ENCODE measurements around the gene ACAD10.

The ACAD10 gene

DNA sequence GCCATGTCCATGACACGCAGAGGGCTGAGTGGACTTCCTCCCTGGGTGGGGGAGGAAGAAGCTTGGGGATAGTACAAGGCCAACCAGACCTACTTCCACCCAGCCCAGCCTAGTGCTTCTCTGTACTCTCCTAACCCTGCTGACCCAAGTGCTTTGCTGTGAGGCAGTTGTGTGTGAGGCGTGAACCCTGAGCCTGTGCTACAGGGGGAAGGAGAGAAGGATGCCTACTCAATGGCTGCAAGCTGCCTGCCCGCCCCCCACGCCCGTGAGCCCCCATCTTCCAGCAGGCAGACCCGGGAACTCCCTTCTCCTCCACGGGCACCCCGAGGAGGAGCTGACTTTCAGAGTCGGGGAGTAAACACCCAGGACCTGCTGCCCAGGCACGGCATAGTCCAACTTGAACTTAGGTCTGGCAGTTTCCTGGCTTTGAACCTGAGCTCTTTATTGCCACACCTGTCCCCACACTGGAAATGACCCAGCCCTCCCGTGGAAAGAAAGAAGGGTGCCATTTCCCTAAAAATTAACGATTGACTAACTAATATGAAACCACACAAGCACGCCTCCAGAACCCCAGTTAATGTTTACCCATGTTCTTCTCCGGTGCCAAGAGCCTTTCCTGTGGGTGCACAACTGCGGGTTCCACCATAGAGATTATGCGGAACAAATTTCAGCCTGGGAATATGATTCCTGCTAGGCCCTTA lies 91.6 kb downstream of the ACAD10 start:
- no peaks in the 10 kb centered on the region for H3K9me3 ChIP-seq (ENCODE audit: control insufficient read depth, insufficient read depth, low read length)
- peaks cover 3% of the 10 kb centered on the region; the same call in 1 of the 2 replicates for H3K4me1 ChIP-seq (ENCODE audit: control insufficient read depth, insufficient read depth, low read length)
- H3K27ac ChIP-seq (ENCODE audit: low read depth, low read length): no peak overlapping the region
- no peaks in the 10 kb centered on the region for H3K27me3 ChIP-seq (ENCODE audit: control insufficient read depth, insufficient read depth, low read length)
- no peak overlapping the region for H3K4me3 ChIP-seq (ENCODE audit: low read depth, low read length)
- H3K36me3 ChIP-seq (ENCODE audit: control insufficient read depth, insufficient read depth, low read length): peaks cover 10% of the 10 kb centered on the region
- no peak overlapping the region for H3K9ac ChIP-seq (ENCODE audit: low read depth, low read length)

DNA sequence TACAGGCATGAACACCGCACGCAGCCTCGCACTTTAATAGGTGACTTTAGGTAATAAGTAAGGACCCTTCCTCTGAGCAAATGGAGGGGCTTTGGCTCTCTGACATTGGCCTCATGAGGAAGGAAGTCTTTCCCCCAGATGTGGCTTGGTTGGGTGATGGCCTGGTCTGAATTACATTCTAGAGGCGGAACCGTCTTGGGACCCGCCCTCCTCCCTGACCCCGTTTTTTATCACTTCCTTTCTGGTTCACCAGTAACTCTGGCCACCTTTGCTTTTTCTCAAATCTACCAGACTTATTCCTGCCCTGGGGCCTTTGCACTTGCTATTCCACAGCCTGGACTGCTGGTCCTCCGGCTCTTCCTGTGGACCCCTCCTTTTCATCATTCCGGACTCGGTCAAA lies 94.3 kb downstream of the ACAD10 start:
- no peak overlapping the region for H3K27ac ChIP-seq (ENCODE audit: low read depth, low read length)
- H3K4me3 ChIP-seq (ENCODE audit: low read depth, low read length): no peak overlapping the region

DNA sequence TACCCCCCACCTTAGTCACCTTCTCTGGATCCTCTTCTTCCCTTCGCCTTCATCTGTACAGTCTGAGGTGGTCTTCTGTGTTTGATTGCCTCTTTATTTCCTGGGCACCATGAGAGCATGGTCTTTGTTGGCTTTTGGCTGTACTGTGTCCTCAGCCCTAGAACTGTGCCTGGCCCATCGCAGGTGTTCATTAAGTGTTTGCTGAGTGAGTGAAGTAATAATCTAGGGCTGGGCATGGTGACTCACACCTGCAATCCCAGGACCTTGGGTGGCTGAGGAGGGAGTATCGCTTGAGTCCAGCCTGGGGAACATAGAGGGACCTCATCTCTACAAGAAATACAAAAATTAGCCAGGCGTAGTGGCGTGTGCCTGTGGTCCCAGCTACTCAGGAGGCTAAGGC lies 94.8 kb downstream of the ACAD10 start:
- H3K9me3 ChIP-seq (ENCODE audit: control insufficient read depth, insufficient read depth, low read length): no peaks in the 10 kb centered on the region
- H3K4me1 ChIP-seq (ENCODE audit: control insufficient read depth, insufficient read depth, low read length): no peaks in the 10 kb centered on the region
- no peaks in the 10 kb centered on the region for H3K27me3 ChIP-seq (ENCODE audit: control insufficient read depth, insufficient read depth, low read length)
- H3K9ac ChIP-seq (ENCODE audit: low read depth, low read length): no peak overlapping the region
- H3K27ac ChIP-seq (ENCODE audit: low read depth, low read length): no peak overlapping the region
- H3K36me3 ChIP-seq (ENCODE audit: control insufficient read depth, insufficient read depth, low read length): peaks cover 34% of the 10 kb centered on the region
- H3K4me3 ChIP-seq (ENCODE audit: low read depth, low read length): no peak overlapping the region

More for the DNA sequence above, 94.3 kb downstream of the ACAD10 start:
- Histone ChIP-seq H3K27me3 (ENCODE audit: control insufficient read depth, insufficient read depth, low read length) (no peaks in the 10 kb centered on the region), H3K36me3 (ENCODE audit: control insufficient read depth, insufficient read depth, low read length) (peaks cover 30% of the 10 kb centered on the region), H3K9me3 (ENCODE audit: control insufficient read depth, insufficient read depth, low read length) (no peaks in the 10 kb centered on the region), H3K9ac (ENCODE audit: low read depth, low read length) (no peak overlapping the region), H3K4me1 (ENCODE audit: control insufficient read depth, insufficient read depth, low read length) (no peaks in the 10 kb centered on the region; the same call in 1 of the 2 replicates)

DNA sequence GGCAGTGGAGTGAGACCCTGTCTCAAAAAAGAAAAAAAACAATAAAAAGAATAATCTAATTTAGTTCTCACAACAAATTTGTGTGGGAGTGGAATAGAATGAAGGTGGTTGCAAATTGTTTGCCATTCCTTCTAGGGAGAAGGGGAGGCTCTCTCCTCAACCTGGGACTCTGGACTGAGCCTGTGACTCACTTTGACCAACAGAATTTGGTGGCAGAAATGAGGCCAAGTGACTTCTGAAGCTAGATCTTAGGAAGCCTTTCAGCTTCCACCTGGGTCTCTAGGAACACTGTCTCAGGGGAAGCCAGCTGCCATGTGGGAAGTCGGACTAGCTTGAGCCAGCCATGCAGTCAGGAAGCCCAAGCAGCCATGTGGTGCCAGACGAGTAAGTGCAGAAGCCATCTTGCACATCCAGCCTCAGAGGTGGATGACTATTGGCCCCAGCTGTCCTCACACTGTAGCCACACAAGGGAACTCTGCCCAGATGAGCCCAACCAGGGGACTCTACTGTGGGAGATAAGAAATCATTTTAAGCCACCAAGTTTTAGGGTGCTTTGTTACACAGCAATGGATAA lies 95.3 kb downstream of the ACAD10 start:
- Histone ChIP-seq H3K9ac (ENCODE audit: low read depth, low read length) (no peak overlapping the region), H3K36me3 (ENCODE audit: control insufficient read depth, insufficient read depth, low read length) (peaks cover 37% of the 10 kb centered on the region), H3K27ac (ENCODE audit: low read depth, low read length) (no peak overlapping the region), H3K27me3 (ENCODE audit: control insufficient read depth, insufficient read depth, low read length) (no peaks in the 10 kb centered on the region), H3K4me1 (ENCODE audit: control insufficient read depth, insufficient read depth, low read length) (no peaks in the 10 kb centered on the region), H3K4me3 (ENCODE audit: low read depth, low read length) (no peak overlapping the region), H3K9me3 (ENCODE audit: control insufficient read depth, insufficient read depth, low read length) (no peaks in the 10 kb centered on the region)

DNA sequence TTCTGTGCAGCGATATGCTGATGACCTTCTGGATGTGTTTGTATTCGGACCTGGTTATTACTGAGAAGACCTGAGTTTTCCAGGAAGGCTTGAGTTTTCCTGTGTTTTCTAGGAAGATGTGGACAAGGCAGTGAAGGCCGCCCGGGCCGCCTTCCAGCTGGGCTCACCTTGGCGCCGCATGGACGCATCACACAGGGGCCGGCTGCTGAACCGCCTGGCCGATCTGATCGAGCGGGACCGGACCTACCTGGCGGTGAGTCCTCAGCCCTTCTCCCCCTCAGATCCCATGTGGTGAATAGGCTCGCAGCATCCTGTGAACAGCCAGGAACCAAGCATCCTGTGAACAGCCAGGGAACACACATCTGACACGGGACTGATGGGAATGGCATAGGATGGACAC lies 97.2 kb downstream of the ACAD10 start:
- H3K9ac ChIP-seq (ENCODE audit: low read depth, low read length): no peak overlapping the region
- no peak overlapping the region for H3K4me3 ChIP-seq (ENCODE audit: low read depth, low read length)
- no peak overlapping the region for H3K27ac ChIP-seq (ENCODE audit: low read depth, low read length)
- H3K27me3 ChIP-seq (ENCODE audit: control insufficient read depth, insufficient read depth, low read length): no peaks in the 10 kb centered on the region
- H3K36me3 ChIP-seq (ENCODE audit: control insufficient read depth, insufficient read depth, low read length): peaks cover 40% of the 10 kb centered on the region
- H3K9me3 ChIP-seq (ENCODE audit: control insufficient read depth, insufficient read depth, low read length): no peaks in the 10 kb centered on the region
- no peaks in the 10 kb centered on the region for H3K4me1 ChIP-seq (ENCODE audit: control insufficient read depth, insufficient read depth, low read length)

DNA sequence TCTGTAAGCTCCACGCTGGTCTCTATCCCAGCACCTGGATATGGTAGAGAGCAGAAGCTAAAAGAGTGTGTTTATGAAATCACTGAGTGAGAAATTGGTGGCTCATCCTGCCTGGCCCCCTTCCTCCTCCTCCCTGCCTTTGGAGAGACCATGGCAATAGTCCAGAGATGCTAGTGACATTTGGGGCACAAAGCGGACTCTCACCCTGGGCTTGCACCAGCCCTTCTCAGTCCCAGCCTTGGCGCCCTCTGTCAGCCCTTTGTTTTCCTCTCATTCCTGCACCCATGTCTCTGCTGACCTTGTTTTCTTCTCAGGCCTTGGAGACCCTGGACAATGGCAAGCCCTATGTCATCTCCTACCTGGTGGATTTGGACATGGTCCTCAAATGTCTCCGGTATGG lies 99.1 kb downstream of the ACAD10 start:
- peaks cover 45% of the 10 kb centered on the region for H3K36me3 ChIP-seq (ENCODE audit: control insufficient read depth, insufficient read depth, low read length)

DNA sequence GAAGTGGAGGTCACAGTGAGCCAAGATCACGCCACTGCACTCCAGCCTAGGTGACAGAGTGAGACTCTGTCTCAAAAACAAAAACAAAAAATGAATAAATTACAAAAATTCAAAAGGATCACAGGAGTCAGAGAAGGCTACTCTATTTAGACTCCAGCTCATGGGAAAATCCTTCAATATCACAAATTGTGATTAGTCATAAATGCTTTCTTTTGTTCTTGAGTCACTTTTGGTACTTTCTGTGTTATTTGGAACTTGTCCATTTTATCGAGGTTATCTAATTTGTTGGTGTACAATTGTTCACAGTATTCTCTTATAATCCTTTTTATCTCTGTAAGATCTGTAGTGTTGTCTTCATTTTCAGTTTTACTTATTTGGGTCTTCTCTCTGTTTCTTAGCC lies 99.8 kb downstream of the ACAD10 start:
- Histone ChIP-seq H3K36me3 (ENCODE audit: control insufficient read depth, insufficient read depth, low read length) (peaks cover 52% of the 10 kb centered on the region), H3K27me3 (ENCODE audit: control insufficient read depth, insufficient read depth, low read length) (no peaks in the 10 kb centered on the region), H3K9ac (ENCODE audit: low read depth, low read length) (no peak overlapping the region), H3K27ac (ENCODE audit: low read depth, low read length) (no peak overlapping the region), H3K4me1 (ENCODE audit: control insufficient read depth, insufficient read depth, low read length) (no peaks in the 10 kb centered on the region), H3K9me3 (ENCODE audit: control insufficient read depth, insufficient read depth, low read length) (no peaks in the 10 kb centered on the region), H3K4me3 (ENCODE audit: low read depth, low read length) (no peak overlapping the region)

More for the DNA sequence above, 99.1 kb downstream of the ACAD10 start:
- Histone ChIP-seq H3K27ac (ENCODE audit: low read depth, low read length) (no peak overlapping the region), H3K27me3 (ENCODE audit: control insufficient read depth, insufficient read depth, low read length) (no peaks in the 10 kb centered on the region), H3K9ac (ENCODE audit: low read depth, low read length) (no peak overlapping the region), H3K4me3 (ENCODE audit: low read depth, low read length) (no peak overlapping the region), H3K4me1 (ENCODE audit: control insufficient read depth, insufficient read depth, low read length) (no peaks in the 10 kb centered on the region), H3K9me3 (ENCODE audit: control insufficient read depth, insufficient read depth, low read length) (no peaks in the 10 kb centered on the region)

DNA sequence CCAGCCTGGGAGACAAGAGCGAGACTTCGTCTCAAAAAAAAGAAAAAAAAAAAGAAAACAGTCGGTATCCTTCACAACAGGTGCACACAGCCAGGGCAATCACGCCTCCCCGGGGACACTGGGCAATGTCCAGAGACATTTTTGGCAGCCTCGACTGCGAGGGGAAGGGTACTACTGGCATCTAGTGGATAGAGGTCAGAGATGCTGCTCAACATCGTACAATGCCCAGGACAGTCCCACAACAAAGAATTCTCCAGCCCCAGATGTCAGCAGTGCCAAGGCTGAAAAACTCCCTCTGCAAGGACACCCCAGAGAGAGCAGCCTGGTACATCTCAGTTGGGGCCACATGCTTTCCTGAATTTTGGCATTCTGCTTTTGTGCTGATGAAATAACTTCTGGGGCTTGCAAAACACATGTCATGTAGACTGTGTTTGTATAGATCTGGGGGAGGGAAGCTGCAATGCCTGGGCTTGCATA lies 102.4 kb downstream of the ACAD10 start:
- H3K4me1 ChIP-seq (ENCODE audit: control insufficient read depth, insufficient read depth, low read length): no peaks in the 10 kb centered on the region
- H3K9ac ChIP-seq (ENCODE audit: low read depth, low read length): no peak overlapping the region
- H3K9me3 ChIP-seq (ENCODE audit: control insufficient read depth, insufficient read depth, low read length): no peaks in the 10 kb centered on the region
- no peak overlapping the region for H3K4me3 ChIP-seq (ENCODE audit: low read depth, low read length)
- H3K27ac ChIP-seq (ENCODE audit: low read depth, low read length): no peak overlapping the region
- peaks cover 65% of the 10 kb centered on the region for H3K36me3 ChIP-seq (ENCODE audit: control insufficient read depth, insufficient read depth, low read length)
- H3K27me3 ChIP-seq (ENCODE audit: control insufficient read depth, insufficient read depth, low read length): no peaks in the 10 kb centered on the region

DNA sequence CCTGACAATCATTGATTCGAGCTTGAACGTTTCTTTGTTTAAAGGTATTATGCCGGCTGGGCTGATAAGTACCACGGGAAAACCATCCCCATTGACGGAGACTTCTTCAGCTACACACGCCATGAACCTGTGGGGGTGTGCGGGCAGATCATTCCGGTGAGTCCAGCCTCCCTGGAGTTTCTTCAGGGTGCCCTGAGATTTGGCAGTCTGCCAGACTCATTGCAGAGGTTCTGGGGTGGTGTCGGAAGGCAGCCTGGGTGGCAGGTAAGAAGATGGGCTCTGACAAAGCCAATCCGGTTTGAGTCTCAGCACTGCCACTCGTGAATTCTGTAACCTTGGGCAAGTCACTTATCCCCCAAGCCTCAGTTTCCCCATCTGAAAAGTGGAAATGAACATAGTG lies 103.9 kb downstream of the ACAD10 start:
- H3K4me1 ChIP-seq (ENCODE audit: control insufficient read depth, insufficient read depth, low read length): no peaks in the 10 kb centered on the region
- H3K27ac ChIP-seq (ENCODE audit: low read depth, low read length): no peak overlapping the region
- no peak overlapping the region for H3K9ac ChIP-seq (ENCODE audit: low read depth, low read length)
- H3K4me3 ChIP-seq (ENCODE audit: low read depth, low read length): no peak overlapping the region
- no peaks in the 10 kb centered on the region for H3K27me3 ChIP-seq (ENCODE audit: control insufficient read depth, insufficient read depth, low read length)
- no peaks in the 10 kb centered on the region for H3K9me3 ChIP-seq (ENCODE audit: control insufficient read depth, insufficient read depth, low read length)
- H3K36me3 ChIP-seq (ENCODE audit: control insufficient read depth, insufficient read depth, low read length): peaks cover 62% of the 10 kb centered on the region

DNA sequence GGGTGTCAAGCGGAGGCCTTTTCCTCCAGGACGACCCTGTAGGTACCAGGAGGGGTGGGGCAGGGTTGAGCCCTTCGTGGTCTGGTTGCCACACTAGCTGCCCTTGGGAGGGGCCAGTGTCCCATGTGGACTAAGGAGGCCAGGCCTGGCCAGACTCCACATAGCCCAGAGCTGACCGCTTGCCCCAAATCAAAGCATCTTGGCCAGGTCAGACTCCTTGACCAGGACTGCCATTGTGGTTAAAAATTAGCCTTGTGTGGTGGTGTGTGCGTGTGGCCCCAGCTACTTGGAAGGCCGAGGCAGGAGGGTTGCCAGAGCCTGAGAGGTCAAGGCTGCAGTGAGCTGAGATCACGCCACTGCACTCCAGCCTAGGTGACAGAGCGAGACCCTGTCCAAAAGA lies 105.7 kb downstream of the ACAD10 start:
- no peaks in the 10 kb centered on the region for H3K4me1 ChIP-seq (ENCODE audit: control insufficient read depth, insufficient read depth, low read length)
- H3K27me3 ChIP-seq (ENCODE audit: control insufficient read depth, insufficient read depth, low read length): no peaks in the 10 kb centered on the region
- peaks cover 60% of the 10 kb centered on the region for H3K36me3 ChIP-seq (ENCODE audit: control insufficient read depth, insufficient read depth, low read length)
- H3K4me3 ChIP-seq (ENCODE audit: low read depth, low read length): no peak overlapping the region
- no peaks in the 10 kb centered on the region for H3K9me3 ChIP-seq (ENCODE audit: control insufficient read depth, insufficient read depth, low read length)
- H3K27ac ChIP-seq (ENCODE audit: low read depth, low read length): no peak overlapping the region
- no peak overlapping the region for H3K9ac ChIP-seq (ENCODE audit: low read depth, low read length)

DNA sequence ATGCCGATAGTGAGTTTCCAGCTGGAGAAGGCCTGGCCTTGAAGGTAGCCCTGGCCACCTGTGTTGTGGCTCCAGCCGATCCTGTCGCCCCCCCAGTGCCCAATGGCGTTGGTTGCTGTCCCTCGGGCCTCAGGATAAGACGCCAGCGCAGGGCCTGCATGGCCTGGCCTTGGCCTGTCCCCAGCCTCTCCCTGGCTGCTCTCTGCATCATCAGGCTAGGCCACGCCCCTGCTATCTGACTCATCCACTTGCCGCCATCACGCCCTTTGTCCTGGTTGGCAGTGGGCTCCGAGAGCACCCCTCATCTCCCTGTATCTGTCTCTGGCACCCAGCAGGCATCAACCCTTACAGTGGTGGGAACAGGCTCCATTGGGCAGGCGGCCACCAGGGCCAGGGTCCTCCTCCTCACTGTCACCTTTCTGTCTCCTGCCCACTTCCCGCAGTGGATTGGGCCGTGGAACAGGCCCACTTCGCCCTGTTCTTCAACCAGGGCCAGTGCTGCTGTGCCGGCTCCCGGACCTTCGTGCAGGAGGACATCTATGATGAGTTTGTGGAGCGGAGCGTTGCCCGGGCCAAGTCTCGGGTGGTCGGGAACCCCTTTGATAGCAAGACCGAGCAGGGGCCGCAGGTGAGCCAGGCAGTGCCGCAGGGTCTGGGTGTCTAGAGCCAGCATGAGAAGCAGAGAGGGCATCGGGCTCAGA lies 106.5 kb downstream of the ACAD10 start:
- H3K36me3 ChIP-seq (ENCODE audit: control insufficient read depth, insufficient read depth, low read length): peaks cover 60% of the 10 kb centered on the region
- no peak overlapping the region for H3K4me3 ChIP-seq (ENCODE audit: low read depth, low read length)
- no peaks in the 10 kb centered on the region for H3K9me3 ChIP-seq (ENCODE audit: control insufficient read depth, insufficient read depth, low read length)
- no peaks in the 10 kb centered on the region for H3K27me3 ChIP-seq (ENCODE audit: control insufficient read depth, insufficient read depth, low read length)
- H3K27ac ChIP-seq (ENCODE audit: low read depth, low read length): no peak overlapping the region
- H3K4me1 ChIP-seq (ENCODE audit: control insufficient read depth, insufficient read depth, low read length): no peaks in the 10 kb centered on the region
- no peak overlapping the region for H3K9ac ChIP-seq (ENCODE audit: low read depth, low read length)

Measured in HUES48 (cell line).